HK-2 (cell line): Measurements from ENCODE around the gene CA5A.
"Not testable (repeated sequence)": the region's sequence is repeated elsewhere in the genome, so short reads cannot be mapped to it uniquely, and the experiment has no call there.

Experiments used
- DNase-seq: peaks from one replicate; pipeline ENCODE4 v3.0.0-alpha.2; 2018; ENCODE audit not compliant: unreplicated experiment

CA5A gene

GRCh38 chr16:87947356-87948118 lies 11.2 kb upstream of the CA5A start:
- DNase-seq, result no peak

- no peak for DNase-seq
Observed at GRCh38 chr16:87946596-87947347, 10.4 kb upstream of the CA5A start.

GRCh38 chr16:87945351-87946042 lies 9.2 kb upstream of the CA5A start:
- DNase-seq, result no peak

GRCh38 chr16:87942680-87943079 lies 6.4 kb upstream of the CA5A start:
- DNase-seq, result no peak

- no peak for DNase-seq
Observed at GRCh38 chr16:87939562-87940423, 3.5 kb upstream of the CA5A start.

- no peak for DNase-seq
Observed at GRCh38 chr16:87938412-87938949, 2.2 kb upstream of the CA5A start.

- DNase-seq, result not testable (repeated sequence)
Observed at GRCh38 chr16:87937231-87937542, 858 bp upstream of the CA5A start.

GRCh38 chr16:87936016-87936374 lies 334 bp downstream of the CA5A start:
- DNase-seq, result not testable (repeated sequence)

- DNase-seq, result not testable (repeated sequence)
Observed at GRCh38 chr16:87934752-87935425, 1.4 kb downstream of the CA5A start.

- DNase-seq, result no peak
Observed at GRCh38 chr16:87933140-87933495, 3.2 kb downstream of the CA5A start.

GRCh38 chr16:87932475-87933139 lies 3.7 kb downstream of the CA5A start:
- DNase-seq, result not testable (repeated sequence)

GRCh38 chr16:87931504-87931903 lies 4.8 kb downstream of the CA5A start:
- no peak for DNase-seq

GRCh38 chr16:87930456-87930855 lies 5.9 kb downstream of the CA5A start:
- no peak for DNase-seq

- DNase-seq, result no peak
Observed at GRCh38 chr16:87929986-87930385, 6.3 kb downstream of the CA5A start.

- no peak for DNase-seq
Observed at GRCh38 chr16:87927195-87927562, 9.2 kb downstream of the CA5A start.

- no peak for DNase-seq
Observed at GRCh38 chr16:87926246-87927194, 9.8 kb downstream of the CA5A start.

GRCh38 chr16:87924811-87925670 lies 11.3 kb downstream of the CA5A start:
- peak; percentile 71 for DNase-seq

GRCh38 chr16:87924041-87924810 lies 12.1 kb downstream of the CA5A start:
- DNase-seq, result peak; percentile 35
